ENCODE measurements around the gene GPRC5B.

GPRC5B gene

DNA sequence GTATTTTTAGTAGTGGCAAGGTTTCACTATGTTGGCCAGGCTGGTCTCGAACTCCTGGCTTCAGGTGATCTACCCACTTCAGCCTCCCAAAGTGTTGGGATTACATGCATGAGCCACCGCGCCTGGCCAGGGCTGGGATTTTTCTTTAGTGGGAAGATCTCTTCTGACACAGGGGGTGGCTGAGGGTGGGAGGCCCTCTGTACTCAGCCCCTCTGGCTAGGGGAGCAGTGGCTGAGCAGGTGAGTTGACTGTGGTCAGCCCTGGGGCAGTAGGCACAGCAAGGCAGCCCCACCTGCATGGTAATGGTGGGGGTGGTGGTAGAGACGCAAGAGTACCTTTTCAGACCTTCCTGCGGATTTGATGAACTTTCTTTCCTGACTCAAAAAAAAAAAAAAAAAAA lies 12.3 kb upstream of the GPRC5B start:
- DNase-seq (ENCODE audit: low spot score), result no peak

DNA sequence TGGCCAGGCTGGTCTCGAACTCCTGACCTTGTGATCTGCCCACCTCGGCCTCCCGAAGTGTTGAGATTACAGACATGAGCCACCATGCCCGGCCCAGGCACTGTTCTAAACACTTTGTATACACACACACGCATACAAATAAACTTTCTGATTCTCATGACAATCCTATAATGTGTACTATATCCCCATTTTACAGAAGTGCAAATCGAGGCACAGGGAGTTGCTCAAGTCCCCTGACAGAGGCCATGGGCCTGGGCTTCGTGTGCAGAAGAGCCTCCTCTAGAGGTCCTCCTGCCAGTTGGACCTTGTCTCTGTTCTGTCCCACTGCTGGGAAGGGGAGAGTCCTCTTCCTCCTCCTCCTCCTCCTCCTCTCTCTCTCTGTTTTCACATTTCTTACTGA lies 9.9 kb upstream of the GPRC5B start:
- no peak for DNase-seq (ENCODE audit: low spot score)

DNA sequence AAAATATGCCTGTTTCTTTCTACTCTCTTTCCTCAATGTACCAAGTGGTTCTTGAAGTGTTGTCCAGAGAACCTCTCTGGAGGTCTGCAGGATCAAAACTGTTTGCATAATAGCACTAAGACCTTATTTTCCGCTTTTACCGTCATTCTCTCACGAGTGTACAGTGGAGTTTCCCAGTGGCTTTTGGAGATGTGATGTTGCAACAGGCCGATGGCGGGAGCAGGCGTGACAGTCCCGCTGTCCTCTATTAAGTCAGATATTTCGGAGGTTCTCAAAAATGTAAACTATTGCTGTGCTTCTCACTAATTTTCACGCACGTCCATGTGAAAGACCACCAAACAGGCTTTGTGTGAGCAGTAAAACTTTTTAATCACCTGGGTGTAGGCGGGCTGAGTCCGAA lies 8.3 kb upstream of the GPRC5B start:
- no peak for DNase-seq (ENCODE audit: low spot score)

DNA sequence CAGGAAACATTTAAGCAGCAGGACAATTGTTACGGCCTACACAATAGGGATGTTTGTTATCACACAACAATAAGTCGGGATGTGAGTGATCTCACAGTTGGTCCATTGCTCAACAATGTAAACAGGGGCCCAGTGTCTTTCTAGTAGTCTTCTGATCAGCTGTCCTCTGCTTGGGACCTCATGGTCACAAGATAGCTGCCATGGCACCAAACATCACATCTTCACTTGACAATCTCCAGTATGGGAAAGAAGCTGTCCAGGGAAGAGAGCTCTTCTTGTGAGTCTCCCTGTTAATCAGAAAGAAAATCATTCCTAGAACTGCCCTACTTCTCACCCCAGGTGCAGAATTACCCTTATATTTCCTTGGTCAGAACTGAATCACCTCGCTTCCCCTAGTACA lies 6.3 kb upstream of the GPRC5B start:
- DNase-seq (ENCODE audit: low spot score), result no peak

DNA sequence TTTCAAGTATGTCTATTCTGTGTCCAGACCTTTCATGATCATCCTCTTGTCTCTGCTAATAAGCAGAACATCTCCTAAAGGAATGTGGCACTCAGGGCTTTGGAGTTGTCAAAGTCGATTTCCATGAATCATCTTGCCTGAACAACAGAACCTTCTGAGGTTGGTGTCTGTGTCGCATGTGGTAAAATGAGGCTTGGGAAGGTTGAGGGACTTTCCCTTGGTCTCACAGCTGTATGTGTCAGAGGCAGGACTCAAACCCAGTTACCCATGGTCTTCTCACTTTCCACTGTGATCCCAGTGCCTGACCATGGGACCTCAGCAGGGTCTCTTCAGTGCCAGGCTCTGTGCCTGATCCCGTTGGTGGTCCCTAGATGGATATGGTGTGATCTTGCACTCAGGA lies 4.2 kb upstream of the GPRC5B start:
- DNase-seq (ENCODE audit: low spot score), result peak; percentile 3

DNA sequence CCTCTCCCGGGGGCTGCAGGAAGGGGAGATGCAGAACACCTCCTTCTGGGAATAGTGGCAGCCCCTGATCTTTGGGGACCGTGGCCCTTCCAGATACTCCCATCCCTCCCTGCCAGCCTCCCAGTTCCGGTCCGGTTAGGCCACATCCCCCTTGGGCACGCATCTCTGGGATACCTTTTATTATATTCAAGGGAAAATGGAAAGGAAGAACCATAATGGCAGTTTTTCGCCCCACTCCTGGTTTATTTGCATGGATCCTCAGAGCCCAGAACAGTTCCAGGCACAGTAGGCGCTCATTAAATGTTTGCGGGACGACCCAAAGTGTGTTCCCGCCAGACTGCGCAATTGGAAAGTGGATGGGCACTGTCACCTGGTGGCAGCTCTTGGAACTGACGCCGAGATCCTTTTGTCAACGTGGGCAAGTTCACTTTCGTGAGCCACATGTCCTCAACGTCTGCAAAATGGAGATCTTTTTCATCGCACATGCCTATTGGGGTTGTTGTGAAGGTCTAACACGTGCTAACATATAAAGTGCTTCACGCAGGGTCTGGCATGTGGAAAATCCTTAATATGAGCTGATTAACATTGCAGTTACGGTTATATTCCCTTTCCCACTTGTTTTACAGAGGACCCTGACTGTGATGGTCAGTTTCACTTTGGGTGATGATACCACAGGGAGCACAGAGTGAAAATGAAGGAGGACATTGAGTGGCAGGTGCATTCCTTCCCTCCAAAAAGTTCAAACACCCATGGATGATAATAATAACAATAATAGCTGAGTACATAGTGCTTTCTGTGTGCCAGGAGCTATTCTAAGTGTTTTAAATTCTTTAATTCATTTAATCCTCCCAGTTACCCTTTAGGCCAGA lies 1.7 kb upstream of the GPRC5B start:
- peak; percentile 83 for DNase-seq (ENCODE audit: low spot score)

DNA sequence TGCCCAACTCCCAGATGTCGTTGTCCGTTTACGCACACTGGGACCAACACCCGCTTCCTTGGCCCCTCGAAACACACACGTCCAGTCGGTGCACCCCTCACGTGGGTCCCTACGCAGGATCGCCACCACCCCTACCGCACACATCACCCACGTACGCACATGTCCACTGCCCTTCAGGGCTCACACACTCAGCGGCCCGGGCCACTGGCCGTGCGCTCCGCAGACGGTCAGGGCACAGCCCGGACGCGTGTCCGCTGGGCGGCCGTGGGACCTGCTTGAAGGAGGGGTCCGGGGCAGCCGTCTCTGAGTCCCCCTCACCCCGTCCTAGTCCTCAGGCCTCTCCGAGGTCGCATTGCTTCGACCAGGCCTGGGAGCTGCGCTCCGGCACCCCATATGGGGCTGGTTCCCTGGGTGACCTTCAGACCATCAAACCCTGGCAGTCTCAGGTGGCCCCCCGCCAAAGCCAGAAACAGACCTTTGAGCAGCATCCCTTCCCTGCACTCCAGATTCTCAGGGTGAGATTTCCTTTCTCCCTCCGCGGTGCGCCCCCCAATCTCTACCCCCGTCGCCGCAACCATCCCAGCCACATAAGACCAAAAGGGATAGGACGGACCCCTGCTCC lies 914 bp upstream of the GPRC5B start:
- no peak for DNase-seq (ENCODE audit: low spot score)

DNA sequence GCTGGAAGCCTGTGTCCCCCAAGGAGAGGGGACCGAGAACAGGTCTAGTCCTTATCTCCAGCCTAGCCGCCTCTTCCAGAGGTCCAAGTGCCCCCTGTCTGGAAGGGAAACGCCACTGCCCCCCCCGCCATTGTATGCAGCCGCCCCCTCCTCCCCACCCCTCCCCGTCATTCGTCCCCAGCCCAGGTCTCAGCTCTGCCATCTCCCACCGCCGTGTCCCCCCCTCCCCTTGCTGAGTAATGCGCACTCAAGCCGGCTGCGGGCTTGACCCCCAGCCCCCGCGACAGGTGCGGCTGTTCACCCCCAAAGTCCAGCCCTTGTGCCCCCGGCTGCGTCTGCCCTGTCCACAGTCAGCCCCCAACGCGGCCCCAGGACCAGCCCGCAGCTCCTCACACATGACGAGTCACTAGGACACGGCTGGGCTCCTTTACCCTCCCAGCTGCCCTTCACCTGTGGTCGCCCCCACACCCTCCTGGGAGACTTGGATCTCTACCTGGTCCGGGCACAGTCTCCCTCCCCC lies 622 bp downstream of the GPRC5B start:
- DNase-seq (ENCODE audit: low spot score), result no peak

DNA sequence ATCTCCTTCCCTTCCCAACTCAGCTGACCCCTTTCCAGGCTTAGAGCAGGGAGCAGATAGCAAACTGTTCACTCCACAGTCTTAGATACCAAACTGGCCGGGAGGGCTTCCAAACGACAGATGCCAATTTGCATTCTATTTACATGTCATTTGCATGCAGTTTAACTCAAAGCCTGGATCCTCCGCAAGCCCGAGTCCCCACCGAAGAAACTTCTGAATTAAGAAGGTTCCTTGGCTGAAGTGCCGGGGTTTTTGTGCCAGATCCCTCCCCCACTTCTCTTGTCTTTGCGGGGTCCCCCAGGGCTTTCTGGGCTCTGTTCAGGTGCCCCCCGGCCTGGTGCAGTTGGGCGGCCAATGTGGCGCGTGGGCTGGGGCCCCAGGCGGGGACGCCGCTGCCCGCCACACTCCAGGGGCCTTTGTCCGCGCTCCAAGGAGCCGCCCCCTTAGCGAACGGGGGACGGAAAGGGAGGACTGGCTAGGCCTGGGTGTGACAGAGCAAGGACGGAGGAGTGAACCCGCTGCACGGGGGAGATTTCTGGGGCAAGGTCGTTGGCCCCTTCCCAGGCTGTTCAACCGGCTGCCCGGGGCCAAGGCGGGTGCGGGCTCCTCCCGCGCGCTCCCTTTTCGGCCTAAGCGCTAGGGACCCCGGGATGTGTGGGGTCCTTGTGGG lies 1.2 kb downstream of the GPRC5B start:
- DNase-seq (ENCODE audit: low spot score), result no peak

DNA sequence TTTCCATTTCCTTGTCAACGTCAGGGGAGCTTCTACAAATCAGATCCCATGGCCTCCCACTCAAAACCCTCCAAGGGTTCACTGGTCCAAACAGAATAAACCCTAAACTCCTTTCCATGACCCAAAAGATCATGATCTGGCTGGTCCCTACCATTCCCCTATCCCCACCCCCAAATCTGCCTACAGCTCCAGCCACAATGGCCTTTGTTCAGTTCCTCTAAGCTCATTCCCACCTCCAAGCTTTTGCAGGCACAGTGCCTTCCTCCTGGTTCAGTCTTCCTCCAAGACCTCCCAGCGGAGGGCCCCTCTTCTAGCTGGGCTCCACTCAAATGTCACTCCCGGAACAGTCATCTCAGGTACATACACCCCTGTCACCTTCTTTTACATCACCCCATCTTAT lies 2.0 kb downstream of the GPRC5B start:
- DNase-seq (ENCODE audit: low spot score), result no peak

DNA sequence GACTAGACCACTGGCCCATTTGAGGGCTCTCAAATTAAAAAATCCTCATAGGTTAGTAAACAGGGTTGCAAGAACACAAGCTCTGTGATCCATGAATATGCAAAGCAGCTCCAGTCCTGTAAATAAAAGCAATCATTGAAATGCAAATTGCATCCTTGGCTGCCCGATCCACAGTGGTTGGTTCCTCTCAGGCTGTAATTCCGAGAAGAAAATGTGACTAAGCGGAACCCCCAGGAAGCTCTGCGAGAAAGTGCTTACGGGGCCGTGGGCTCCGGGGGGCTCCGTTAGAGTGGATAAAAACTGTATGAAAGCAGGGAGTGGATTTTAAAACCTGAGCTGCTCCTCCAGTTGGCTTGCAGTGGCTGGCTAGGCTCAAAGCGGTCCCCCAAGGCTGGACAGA lies 2.5 kb downstream of the GPRC5B start:
- no peak for DNase-seq (ENCODE audit: low spot score)

DNA sequence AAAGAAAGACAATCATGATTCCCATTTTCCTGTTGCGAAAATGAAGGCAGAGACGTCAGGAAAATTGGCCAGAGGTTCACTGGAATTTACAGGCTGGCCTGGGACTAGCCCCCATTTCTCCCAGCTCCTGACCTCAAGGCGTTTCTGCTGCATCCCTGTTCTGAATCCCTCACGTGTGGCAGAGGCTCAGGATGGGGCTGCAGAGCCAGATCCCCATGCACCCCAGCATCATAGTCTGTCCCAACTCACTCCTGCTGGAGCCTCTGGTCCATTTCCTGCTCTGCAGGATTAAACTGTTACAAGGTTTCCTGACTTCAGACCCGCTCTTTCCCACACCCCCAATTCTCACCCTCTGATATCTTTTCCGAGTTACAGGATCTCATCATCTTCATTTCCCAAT lies 2.9 kb downstream of the GPRC5B start:
- no peak for DNase-seq (ENCODE audit: low spot score)

DNA sequence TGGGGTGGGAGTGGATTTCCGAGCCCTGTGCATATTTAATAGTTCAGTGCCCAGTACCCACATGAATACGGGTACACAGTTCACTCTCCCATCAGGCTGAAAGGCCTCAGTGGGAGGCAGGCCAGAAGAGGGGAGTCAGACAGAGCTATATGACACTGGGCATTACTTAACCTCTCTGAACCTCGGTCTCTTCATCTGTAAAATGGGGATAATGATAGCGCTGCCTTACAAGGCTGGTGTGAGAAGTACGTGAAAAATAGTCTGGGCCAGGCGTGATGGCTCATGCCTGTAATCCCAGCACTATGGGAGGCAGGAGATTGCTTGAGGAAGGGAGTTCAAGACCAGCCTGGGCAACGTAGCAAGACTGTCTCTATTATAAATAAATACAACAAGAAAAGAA lies 3.6 kb downstream of the GPRC5B start:
- no peak for DNase-seq (ENCODE audit: low spot score)

DNA sequence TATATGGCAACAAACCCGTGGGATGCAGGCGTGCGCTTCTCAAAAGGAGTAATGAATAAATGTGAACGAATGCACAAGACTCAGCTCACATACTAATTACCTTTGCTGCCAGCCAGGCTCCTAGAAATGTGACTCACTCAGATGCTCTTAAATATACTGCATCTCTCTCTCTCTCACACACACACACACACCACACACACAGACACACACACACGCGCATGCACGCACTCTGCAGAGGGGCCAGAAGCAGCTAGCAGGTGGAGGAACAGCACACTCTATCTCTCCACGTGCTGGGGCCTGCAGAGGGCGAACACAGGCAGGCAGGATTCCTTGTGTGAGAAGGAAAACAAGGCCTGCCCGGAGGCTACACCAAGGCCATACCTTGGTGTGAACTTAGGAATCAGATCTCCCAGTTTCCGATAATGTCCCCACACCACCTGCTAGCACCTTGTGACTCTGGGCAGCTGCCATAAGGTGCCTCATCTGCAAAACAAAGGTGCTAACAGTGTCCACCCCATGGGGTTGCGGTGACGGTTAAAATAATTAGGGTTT lies 5.3 kb downstream of the GPRC5B start:
- DNase-seq (ENCODE audit: low spot score), result no peak

DNA sequence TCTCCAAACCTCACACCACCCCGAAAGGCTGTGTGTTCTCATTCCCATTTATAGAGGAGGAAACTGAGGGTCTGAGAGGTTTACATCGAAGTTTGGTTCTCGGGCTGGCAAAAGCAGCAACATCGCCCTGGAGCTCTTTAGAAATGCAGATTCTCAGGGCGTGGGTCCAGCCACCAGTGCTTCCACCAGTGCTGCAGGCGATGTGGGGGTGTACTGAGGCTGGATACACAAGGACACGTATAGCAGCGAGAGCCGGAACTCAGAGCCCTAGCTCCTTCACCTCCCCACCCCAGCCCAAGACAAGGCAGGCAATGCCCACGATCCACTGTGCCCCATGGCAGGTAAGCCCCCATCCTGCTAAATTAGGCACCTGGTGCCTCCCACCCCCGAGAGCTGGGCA lies 5.9 kb downstream of the GPRC5B start:
- DNase-seq (ENCODE audit: low spot score), result no peak

DNA sequence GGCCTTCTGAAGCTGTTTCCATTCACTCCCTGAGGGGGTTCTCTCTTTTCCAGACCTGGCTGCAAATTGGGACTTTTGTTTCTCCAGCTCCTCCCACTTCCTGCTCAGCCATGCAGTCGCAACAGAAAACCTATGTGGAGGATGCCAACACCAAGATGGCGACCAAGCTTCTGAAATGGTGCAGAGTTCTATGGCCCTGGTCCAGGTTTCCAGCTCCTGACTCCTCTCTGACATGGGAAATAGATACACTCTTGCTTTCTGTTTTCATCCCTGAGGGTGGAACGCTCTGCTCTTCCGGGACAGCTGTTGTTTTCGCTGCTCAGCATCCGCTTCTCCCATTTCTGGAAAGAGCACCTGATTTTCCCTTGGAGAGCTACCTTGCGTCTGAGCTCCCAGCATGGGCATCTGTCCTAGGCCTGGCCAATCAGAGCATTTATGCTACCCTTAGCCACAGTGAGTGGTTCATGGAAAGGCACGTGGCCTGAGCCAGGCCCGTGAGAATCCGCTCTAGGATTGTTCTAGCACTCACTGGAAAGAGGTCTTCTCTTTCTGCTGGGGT lies 8.1 kb downstream of the GPRC5B start:
- no peak for DNase-seq (ENCODE audit: low spot score)

DNA sequence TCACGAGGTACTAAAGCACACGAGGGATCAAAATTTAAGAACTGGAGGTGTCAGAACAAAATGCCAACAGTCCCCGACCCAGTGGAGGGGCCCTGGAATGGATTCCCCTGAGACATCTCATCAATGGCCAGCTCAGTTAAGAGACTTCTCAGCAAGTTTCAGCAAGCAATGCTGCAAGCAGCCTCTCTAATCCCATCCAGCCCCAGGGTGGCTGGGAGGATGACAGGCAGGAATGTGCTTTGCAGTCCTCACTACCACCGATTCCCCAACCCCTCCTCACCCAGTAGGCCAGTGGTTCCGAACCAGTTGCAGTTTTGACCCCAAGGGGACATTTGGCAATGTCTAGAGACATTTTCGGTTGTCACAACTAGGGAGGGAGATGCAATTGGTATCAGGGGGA lies 8.7 kb downstream of the GPRC5B start:
- no peak for DNase-seq (ENCODE audit: low spot score)

DNA sequence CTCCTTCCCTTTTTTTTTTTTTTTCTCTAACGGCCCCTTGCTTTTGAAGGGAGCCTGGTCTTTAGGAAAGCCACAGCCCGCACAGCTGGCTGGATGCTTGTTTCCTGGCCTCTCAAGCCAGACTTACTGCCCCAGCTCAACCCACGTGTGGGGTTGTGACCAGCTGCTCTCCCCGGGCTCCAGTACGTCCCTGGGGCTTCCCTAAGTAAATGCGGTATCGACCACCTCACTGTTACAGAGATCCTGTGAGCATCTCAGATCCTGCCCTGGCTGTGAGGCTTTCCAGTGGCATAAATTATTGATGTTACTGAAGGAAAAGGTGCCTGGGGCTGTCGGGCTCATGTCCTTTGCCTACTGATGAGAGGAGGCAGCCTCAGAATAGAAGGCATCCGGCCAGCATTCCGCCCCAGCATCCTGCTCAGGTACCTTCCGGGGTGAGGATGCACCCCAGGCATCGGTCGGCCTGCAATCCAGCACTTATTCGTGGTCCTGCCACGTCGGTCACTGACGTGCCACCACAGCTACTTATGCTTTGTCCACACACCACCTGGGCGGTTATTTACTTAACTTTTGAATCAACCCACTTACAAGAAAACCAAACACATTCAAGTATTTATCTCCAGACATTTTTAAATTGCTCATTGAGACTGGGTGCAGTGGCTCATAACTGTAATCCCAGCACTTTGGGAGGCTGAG lies 9.6 kb downstream of the GPRC5B start:
- DNase-seq (ENCODE audit: low spot score), result no peak

DNA sequence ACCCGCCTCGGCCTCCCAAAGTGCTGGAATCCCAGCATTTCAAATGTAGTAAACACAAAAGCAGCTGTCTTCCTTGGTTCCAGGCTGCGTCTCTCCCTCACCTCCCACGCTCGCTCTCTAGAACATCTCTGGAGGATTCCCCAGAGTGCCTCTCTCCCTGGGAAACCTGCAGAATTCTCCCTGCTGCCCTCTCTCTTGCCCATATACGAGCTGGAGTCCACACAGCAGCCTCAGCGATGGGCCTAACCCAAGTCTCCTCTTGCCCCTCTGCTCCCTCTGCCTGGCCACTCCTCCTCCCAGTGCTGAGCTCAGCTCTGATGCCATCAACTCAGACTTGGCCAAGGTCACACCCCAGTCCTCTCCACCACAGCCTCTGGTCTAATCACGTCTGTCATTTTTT lies 10.6 kb downstream of the GPRC5B start:
- no peak for DNase-seq (ENCODE audit: low spot score)

DNA sequence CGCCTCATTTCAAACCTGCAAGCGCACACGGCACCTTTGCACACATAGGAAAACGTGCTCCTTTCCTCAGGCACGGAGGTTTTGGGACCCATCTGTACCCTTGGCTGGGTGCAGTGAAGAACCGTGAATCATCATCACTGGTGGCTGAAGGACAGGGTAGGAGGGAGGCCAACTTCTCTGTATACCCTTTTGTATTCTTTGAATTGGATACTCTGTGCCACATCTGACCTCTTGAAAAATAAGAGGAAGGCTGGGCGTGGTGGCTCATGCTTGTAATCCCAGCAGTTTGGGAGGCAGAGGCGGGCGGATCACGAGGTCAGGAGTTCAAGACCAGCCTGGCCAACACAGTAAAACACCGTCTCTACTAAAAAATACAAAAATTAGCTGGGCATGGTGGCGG lies 11.7 kb downstream of the GPRC5B start:
- no peak for DNase-seq (ENCODE audit: low spot score)

DNA sequence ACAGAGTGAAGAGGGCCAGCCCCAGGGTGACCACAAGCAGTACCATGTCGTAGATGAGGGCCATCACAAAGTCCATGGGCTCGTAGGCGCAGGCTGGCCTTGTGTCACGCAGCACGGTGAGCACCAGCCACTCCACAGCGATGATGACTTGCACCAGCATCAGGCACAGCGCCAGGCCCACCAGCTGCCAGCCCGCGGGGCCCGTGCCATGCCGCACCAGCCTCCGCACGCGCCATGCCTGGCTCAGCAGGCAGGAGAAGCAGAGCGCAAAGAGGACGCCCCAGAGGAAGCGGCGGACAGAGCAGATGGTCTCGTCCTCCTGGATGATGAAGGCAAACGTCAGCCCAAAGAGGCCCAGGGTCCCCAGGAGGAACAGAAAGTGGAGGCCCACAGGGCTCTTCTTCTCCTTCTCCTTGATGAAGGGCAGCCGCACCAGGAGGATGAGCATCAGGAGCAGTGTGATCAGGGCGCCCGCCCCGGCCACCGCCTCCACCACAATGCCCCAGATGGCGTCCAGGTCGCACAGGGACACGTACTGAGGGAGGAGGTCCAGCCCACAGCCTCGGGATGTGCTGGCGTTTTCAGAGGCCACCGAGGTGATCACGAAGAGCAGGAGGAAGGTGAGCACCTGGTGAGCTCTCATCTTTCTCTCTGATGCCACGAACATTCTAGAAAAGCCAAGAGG lies 12.3 kb downstream of the GPRC5B start:
- no peak for DNase-seq (ENCODE audit: low spot score)

Data from activated CD4-positive, alpha-beta T cell treated with anti-CD3 and anti-CD28 coated beads, Interleukin-2, Interleukin-4, amounts not matched to agents 100 ng/mL and 50 ng/mL, durations not matched to agents 16 hours and 8 hours (primary cell).